Urinary bladder (tissue), 4 donors: ENCODE results near the gene TAOK2. TPM values are rescaled to one million over a fixed set of nuclear protein-coding genes. Genes with fewer than 3 reads are reported as not detected.

ENCODE experiments used
- DNase-seq: peaks from one replicate; pipeline ENCODE4 v3.0.0-alpha.2; 2015; ENCODE audit errors: extremely low spot score
- H3K27ac ChIP-seq: one replicate; pipeline ENCODE4 v1.5.1; 2013; ENCODE audit warnings: low read depth, mild to moderate bottlenecking, moderate library complexity
- H3K36me3 ChIP-seq: one replicate; pipeline ENCODE4 v1.6.1; 2013; ENCODE audit warnings: mild to moderate bottlenecking, moderate library complexity; ENCODE audit not compliant: insufficient read depth
- H3K4me1 ChIP-seq: one replicate; pipeline ENCODE4 v1.6.1; 2013; ENCODE audit warnings: mild to moderate bottlenecking, moderate library complexity; ENCODE audit not compliant: insufficient read depth
- H3K4me3 ChIP-seq: one replicate; pipeline ENCODE4 v1.5.1; 2013; ENCODE audit warnings: low read depth, low read length
- WGBS: extraction: QIAGEN DNeasy Blood & Tissue Kit; methylation state at CpG from one replicate; pipeline ENCODE4 v1.1.7; 2013; 5-methylcytosine and 5-hydroxymethylcytosine counted together
- polyA plus RNA-seq: library from polyadenylated mRNA; stranded (reverse); fragments of 200-250 nt; gene quantifications from one replicate; pipeline ENCODE4 v1.2.3, GENCODE V29; 2013
- total RNA-seq: library from RNA; depleted of rRNA; stranded (reverse); fragments of >200 nt; gene quantifications from one replicate; pipeline ENCODE4 v1.2.3, GENCODE V29; 2014
- donor health status: healthy with polysubstance abuse.
- donor health status: healthy.

The TAOK2 gene
- total and polyA plus RNA-seq, 2 donors = 35.6 to 37.9 TPM

- no peak for DNase-seq
- peak overlapping the region; percentile 65 for H3K4me3 ChIP-seq
- H3K36me3 ChIP-seq = no peaks in the 10 kb centered on the region
- no peak overlapping the region for H3K27ac ChIP-seq
- 22% methylated on average over 9 of the region's 9 CpGs for WGBS
- no peaks in the 10 kb centered on the region for H3K4me1 ChIP-seq
Observed at GRCh38 chr16:29996766-29997250, 23.1 kb downstream of the TAOK2 start.

GRCh38 chr16:29999605-30000004 is 25.9 kb downstream of the TAOK2 start:
- no peaks in the 10 kb centered on the region for H3K36me3 ChIP-seq
- 91% methylated on average over 6 of the region's 6 CpGs for WGBS

GRCh38 chr16:30000735-30001631 is 27.3 kb downstream of the TAOK2 start:
- no peaks in the 10 kb centered on the region for H3K36me3 ChIP-seq
- WGBS = 78% methylated on average over 33 of the region's 33 CpGs
- DNase-seq = no peak

More at GRCh38 chr16:29999605-30000004, 25.9 kb downstream of the TAOK2 start:
- no peak for DNase-seq
- no peak overlapping the region for H3K27ac ChIP-seq
- no peak overlapping the region for H3K4me3 ChIP-seq
- no peaks in the 10 kb centered on the region for H3K4me1 ChIP-seq

GRCh38 chr16:30002614-30003346 is 29.1 kb downstream of the TAOK2 start:
- Histone ChIP-seq H3K27ac (no peak overlapping the region), H3K4me3 (no peak overlapping the region), H3K4me1 (no peaks in the 10 kb centered on the region), H3K36me3 (no peaks in the 10 kb centered on the region)
- no peak for DNase-seq
- WGBS = 83% methylated on average over 19 of the region's 19 CpGs

More at GRCh38 chr16:30000735-30001631, 27.3 kb downstream of the TAOK2 start:
- no peak overlapping the region for H3K27ac ChIP-seq
- H3K4me3 ChIP-seq = no peak overlapping the region
- no peaks in the 10 kb centered on the region for H3K4me1 ChIP-seq

GRCh38 chr16:30003670-30004423 is 30.2 kb downstream of the TAOK2 start:
- no peaks in the 10 kb centered on the region for H3K4me1 ChIP-seq
- 83% methylated on average over 17 of the region's 17 CpGs for WGBS
- no peak overlapping the region for H3K27ac ChIP-seq
- H3K4me3 ChIP-seq = no peak overlapping the region
- no peaks in the 10 kb centered on the region for H3K36me3 ChIP-seq
- DNase-seq = no peak

- DNase-seq = no peak
- 81% methylated on average over 19 of the region's 19 CpGs for WGBS
- H3K4me1 ChIP-seq = no peaks in the 10 kb centered on the region
- H3K36me3 ChIP-seq = no peaks in the 10 kb centered on the region
- H3K27ac ChIP-seq = no peak overlapping the region
- H3K4me3 ChIP-seq = no peak overlapping the region
Observed at GRCh38 chr16:30004424-30004776, 30.7 kb downstream of the TAOK2 start.

- Histone ChIP-seq H3K36me3 (no peaks in the 10 kb centered on the region), H3K4me3 (no peak overlapping the region), H3K27ac (no peak overlapping the region), H3K4me1 (no peaks in the 10 kb centered on the region)
- 75% methylated on average over 11 of the region's 11 CpGs for WGBS
- DNase-seq = no peak
Observed at GRCh38 chr16:30004811-30005242, 31.2 kb downstream of the TAOK2 start.

- DNase-seq = no peak
- no peak overlapping the region for H3K4me3 ChIP-seq
Observed at GRCh38 chr16:30005341-30006094, 31.9 kb downstream of the TAOK2 start.

GRCh38 chr16:30006095-30006473 is 32.4 kb downstream of the TAOK2 start:
- Histone ChIP-seq H3K4me3 (no peak overlapping the region), H3K4me1 (no peaks in the 10 kb centered on the region), H3K27ac (no peak overlapping the region), H3K36me3 (no peaks in the 10 kb centered on the region)
- WGBS = 84% methylated on average over 18 of the region's 18 CpGs
- no peak for DNase-seq

More at GRCh38 chr16:30005341-30006094, 31.9 kb downstream of the TAOK2 start:
- Histone ChIP-seq H3K36me3 (no peaks in the 10 kb centered on the region), H3K4me1 (no peaks in the 10 kb centered on the region), H3K27ac (no peak overlapping the region)
- WGBS = 59% methylated on average over 35 of the region's 35 CpGs

GRCh38 chr16:30006659-30007377 is 33.1 kb downstream of the TAOK2 start:
- Histone ChIP-seq H3K36me3 (no peaks in the 10 kb centered on the region), H3K4me1 (no peaks in the 10 kb centered on the region), H3K4me3 (no peak overlapping the region), H3K27ac (no peak overlapping the region)
- WGBS = 83% methylated on average over 34 of the region's 34 CpGs
- DNase-seq = no peak

GRCh38 chr16:30007378-30007895 is 33.8 kb downstream of the TAOK2 start:
- Histone ChIP-seq H3K4me1 (no peaks in the 10 kb centered on the region), H3K36me3 (no peaks in the 10 kb centered on the region), H3K4me3 (no peak overlapping the region), H3K27ac (no peak overlapping the region)
- 79% methylated on average over 11 of the region's 11 CpGs for WGBS
- no peak for DNase-seq
